H4 (cell line): ENCODE results near the gene SCYGR8. TPM values are rescaled to one million over a fixed set of nuclear protein-coding genes. Genes with fewer than 3 reads are reported as not detected.

Experiments used
- total RNA-seq: library from RNA; depleted of rRNA; stranded (reverse); fragments of >200 nt; shearing (Covaris generic); gene quantifications from 2 replicates; pipeline ENCODE4 v1.2.3, GENCODE V29; 2014; rRNA removed

The SCYGR8 gene
- total RNA-seq, 1 experiment from 2014 or later: not detected

Other genes starting within 250 kb of the SCYGR8 start
- not detected in 2 replicates for gene SCYGR2, start 147.0 kb upstream of the SCYGR8 start, total RNA-seq
- not detected in 2 replicates for gene SCYGR3, start 131.1 kb upstream of the SCYGR8 start, total RNA-seq
- gene SCYGR4, start 128.4 kb upstream of the SCYGR8 start, total RNA-seq: not detected in 2 replicates
- gene SCYGR5, start 79.1 kb upstream of the SCYGR8 start, total RNA-seq: not detected in 2 replicates
- gene SLC19A3, start 27.9 kb upstream of the SCYGR8 start, total RNA-seq: 0.27 and 0.51 TPM in 2 replicates
- gene SCYGR6, start 21.1 kb upstream of the SCYGR8 start, total RNA-seq: not detected in 2 replicates
- gene SCYGR7, start 17.6 kb upstream of the SCYGR8 start, total RNA-seq: not detected in 2 replicates
- gene CCL20, start 67.9 kb downstream of the SCYGR8 start, total RNA-seq: not detected in 2 replicates
- not detected in 2 replicates for gene DAW1, start 125.7 kb downstream of the SCYGR8 start, total RNA-seq